Stimulated activated CD8-positive, alpha-beta memory T cell treated with anti-CD3 and anti-CD28 coated beads, Interleukin-7, amount 100 ng/mL, for 24 hours (primary cell): ENCODE measurements around the gene CRACR2A.

Experiments
- DNase-seq: peaks from one replicate; pipeline ENCODE4 v3.0.0-alpha.2; 2020; ENCODE audit warnings: low read depth

CRACR2A gene

DNA sequence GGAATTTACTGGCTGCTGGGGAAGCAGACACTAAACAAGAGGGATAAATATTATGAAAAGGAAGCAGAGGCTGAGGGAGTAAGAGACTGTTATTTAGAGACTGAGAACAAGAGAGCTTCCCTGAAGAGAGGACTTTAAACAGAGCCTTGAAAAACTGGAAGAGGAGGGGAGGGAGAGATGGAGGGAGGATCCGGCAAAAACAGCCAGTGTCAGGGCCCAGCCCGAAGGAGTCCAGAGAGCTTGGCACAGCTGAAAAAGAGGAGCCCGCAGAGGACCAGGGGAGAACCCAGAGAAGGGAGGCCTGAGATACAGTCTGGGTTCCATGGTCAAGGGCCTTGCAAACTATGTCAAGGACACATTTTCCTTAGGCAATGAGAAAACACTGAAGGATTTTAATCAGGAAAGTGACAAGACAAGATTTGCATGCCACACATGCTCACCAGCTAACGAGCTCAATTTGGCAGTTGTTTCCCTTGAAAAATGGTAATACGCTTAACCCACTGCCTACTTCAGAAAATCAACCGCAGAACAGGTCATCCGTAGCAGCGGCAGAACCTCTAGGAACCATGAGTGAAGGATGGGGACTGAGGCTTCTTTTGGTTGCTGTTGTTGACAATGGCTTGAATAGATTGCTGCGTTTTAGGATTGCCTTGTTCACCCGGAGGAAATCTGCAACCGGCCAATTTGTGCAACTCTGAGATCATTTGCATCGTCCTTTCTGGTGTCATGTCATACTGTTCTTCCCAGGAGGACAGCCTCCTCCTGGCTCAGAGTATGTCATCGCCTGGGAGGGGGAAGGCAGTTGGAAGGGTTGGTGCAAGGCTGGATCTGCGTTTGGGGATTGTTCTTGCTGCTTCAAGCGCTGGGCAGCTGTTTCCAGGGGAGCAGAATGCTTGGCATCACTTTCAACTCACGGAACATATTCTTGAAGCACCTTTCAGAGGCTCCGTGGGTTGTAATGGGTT is 153.7 kb downstream of the CRACR2A start:
- DNase-seq, result no peak

DNA sequence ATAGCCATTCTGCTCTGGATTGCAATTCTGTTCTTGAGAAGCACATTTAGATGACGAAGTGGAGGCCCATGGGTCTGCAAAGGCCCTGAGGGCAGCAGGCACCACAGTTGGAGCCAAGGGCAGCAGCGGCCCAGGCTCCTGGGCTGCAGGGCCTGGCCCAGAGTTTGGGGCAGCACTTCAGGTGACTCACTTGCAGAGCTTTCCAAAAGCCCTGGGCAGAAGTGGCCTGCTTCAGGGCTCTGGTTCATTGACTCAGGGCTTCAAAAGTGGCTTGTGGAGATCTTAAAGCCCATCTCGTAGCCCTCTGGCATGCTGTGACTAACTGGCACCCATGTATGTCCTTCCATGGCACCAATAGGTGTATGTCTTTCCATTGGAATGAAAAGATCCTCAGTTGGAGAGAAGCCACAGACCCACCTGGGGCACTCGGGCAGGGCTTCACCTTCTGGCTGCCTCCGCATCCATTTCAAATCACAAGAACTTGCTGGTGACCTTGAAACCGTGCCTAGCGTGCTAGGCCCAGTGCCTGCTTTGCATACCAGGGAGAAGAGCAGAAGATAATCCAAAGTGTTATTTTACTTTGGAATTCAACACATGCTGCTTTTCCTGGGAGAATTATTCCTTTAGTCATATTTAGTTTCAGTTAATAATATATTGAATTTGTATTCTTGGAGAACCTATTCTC is 155.2 kb downstream of the CRACR2A start:
- no peak for DNase-seq

DNA sequence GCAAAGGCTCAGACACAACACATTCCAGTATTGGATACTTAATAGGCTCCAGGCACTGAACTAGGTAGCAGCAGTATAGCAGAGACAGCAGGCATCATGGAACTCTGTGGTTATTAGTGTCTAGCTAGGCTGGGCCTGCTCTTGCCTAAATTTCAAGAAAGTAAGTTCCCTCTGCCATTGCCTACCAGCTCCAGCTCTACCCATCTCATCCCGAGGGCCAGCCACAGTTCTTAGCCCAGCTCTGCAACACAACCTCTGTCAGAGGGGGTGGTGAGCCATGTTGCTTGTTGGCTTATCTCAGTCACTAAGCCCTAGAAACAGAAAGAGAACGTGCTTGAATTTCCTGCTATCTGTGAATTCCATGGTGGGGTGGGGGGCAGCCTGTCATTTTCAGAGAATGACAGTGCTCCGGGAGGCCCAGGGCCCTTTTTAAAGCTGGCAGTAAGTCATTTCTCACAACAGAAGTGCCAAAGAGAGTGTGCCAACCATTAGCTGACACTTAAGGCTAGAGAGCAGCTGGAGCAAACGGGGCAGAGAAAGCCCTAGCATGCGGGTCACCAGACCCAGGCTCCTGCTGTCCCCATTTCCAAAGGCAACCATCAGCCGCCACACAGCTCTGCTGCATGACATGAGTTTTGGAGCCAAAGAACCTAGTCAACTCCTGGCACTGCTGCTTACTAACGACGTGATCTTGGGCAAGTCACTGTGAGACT is 156.1 kb downstream of the CRACR2A start:
- no peak for DNase-seq

DNA sequence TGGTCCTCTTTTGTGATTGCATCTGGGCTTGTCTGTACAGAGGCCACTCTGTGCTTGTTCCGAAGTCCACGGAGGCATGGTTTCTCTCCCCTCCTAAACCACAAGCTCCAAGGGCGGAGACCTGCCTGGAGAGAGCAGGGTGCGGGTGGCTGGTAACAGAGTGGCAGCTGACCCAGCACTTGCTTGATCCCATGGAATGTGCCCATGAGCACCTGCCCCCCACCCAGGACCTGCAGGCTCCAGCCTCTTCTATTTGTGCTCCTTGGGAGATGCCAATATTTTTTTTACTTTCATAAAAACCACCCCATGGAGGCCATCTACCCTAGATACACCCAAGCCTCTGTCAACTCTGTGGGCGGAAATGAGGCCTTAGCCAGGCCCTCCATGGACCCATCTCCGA is 157.2 kb downstream of the CRACR2A start:
- DNase-seq, result no peak

DNA sequence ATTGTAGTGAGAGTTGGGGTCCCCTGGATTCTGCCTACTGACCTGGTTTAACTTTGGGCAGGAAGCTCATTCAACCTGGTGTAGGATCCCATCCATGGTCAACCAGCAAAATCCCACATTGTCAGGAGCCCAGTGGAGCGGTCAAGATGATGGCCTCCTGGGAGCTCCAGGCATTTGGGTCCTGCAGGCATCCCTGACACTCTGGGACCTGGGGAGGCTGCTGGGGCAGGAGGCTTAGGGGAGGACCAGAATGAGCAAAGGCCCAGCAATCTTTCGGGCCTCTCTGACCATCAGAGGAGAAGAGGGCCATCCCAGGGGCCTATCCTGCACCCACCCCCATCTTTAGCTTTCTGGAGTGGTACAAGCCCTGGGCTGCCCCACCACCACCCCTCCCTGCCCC is 157.9 kb downstream of the CRACR2A start:
- DNase-seq, result no peak

DNA sequence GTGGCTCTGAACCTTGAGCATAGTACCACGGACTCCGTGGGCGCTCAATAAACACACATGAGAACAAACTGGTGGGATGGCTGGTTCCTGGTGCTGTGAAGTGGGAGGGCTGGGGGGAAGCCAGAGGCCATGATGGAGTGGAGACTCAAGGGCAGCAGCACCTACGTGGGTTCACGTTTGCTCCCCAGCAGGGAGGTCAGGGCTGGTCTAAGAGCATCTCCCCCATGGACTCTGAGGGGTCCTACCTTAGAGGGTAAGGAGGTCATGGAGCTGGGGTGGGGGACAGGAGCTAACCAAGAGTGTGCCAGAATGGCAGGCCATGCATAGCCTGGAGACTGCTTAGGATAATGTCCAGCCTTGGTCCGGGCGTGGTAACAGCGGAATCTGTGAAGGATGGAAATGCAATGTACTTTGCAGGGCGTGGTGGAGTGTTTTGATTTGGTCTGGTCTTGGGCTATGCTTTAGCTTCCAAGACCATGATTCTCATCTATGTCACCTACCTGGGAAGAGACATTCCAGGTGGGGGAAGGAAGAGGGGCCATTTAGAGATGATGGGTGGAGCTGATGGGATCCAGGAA is 158.9 kb downstream of the CRACR2A start:
- no peak for DNase-seq

DNA sequence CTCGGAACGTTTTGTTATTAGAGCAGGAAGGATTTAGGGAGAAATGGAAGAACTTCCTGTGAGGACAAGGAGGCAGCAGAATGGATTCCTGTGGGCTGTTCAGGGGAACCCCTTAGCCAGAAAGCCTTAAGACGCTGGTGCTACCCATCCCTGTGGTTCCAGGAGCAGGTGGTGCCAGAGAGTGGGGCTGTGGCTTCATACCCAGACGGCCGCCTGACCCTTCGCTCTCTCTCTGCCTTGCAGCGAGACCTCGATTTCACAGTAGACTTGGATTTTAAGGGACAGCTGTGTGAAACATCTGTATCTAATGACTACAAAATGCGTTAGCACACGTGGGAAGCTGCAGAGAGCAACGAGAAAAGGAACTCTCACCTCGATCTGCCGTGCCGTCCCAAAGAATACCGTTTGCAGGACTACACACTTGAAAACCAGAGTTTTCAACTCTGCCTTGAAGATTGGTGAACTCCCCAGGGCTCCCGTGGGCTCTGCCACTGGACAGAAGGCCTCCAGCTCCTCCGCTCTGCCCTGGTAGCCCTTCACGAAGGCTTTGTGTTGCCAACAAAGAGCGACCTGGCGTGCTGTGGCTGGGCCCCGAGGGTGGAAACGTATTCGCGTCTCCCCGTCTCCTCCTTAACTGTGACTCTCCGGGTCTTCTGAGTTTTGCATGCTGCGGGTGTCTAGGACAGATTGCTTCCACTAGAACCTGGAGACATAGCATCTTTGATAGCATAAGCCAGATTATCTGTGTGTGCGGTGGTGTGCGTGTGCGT is 159.9 kb downstream of the CRACR2A start:
- DNase-seq, result no peak

DNA sequence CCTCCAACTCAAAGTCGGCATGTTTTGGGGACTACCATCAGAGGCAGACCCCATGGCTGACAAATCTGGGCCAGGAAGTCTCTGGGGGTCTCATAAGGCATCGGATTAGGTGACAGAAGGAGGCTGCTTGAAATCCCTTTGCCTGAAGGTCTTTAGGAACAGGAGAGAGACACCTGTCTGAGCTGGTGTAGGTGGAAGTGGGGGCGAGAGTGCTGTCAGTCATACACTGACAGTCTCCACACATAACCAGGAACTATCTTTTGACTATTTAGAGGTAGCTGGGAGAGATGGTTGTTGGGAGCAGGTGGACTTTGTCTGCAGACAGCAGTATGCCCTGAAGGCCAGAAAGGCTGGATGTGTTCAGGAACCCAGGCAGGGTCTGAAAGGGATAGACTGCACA is 163.2 kb downstream of the CRACR2A start:
- DNase-seq, result no peak

DNA sequence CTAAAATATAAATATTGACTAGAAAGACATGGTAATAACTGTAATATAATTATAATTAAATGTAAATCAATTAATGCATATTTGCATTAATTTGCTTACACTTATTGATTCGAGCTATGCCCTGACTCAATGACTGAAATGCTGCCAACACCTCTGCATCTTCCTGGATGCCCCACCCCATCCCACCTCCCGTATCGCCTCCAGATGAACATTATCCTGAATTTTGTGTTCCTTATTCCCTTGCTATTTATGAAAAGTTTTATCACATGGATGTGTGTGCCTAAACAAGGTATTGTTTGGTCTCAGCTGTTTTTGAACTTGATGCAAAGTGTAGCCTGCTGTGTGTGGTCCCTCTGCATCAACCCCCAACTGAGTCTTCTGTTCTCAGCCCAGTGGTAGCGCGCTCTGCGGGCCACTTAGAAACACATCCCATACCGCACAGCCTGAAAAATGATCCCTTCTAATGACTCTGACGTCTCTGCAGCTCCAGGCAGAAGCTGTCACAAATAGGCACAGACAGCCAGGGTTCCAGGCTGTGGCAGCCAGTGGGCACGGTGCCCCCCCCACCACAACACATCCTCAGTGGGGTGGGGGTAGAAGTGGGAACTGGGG is 165.4 kb downstream of the CRACR2A start:
- no peak for DNase-seq

DNA sequence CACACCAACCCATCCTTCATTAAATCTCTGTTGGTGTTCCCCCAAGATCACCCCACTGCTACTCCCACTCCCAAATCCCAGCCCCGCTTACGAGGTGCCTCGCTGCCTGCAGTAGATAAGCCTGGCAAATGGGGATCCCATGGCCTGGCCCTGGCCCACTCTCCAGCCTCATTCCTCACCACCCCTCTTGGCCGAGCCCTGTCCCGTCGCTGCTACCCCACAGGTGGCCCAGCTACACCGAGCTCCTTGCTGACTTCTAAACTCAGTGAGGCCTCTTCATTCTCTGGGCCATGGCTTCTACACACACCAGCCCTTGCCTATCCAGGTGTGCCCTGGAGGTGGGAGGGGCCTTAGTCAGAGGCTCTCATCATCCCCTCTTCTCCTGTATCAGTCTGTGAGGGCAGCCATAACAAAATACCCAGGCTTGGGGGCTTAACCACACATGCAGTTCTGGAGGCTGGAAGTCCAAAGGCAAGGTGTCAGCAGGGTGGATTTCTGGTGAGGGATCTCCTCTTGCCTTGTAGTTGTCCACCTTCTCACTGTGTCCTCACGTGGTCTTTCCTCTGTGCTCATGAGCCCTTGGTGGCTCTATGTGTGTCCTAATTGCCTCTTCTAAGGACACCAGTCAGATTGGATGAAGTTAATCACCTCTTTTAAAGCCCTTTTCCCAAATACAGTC is 169.1 kb downstream of the CRACR2A start:
- no peak for DNase-seq

DNA sequence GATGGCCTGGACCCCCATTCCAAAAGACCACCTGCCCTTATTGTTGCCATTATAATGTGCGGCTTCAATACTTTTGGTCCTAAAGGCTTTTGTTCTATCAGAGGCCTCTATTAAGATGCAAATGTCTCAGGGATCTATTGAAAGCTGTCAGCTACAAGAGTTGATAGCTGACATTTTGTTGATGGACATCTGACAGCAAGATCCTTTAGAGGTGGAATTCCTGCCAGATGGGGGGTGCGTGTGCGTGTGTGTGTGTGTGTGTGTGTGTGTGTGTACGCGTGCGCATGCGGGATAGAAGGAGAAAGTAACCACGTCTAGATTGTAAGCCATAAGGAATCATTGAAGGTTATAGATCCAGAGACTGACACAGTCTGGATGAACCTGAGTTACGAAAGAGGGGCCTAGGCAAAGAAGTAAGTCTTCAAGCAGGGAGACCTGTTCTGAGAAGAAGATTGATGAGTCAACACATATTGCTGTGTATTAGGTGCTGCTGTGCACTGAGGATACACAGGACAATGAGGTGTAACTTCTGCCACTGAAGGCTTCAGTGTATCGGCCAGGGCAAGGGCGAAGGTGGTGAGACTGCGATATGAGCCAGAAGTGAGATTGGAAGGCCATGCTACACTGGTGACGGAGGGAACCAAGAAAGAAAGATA is 172.7 kb downstream of the CRACR2A start:
- DNase-seq, result no peak

DNA sequence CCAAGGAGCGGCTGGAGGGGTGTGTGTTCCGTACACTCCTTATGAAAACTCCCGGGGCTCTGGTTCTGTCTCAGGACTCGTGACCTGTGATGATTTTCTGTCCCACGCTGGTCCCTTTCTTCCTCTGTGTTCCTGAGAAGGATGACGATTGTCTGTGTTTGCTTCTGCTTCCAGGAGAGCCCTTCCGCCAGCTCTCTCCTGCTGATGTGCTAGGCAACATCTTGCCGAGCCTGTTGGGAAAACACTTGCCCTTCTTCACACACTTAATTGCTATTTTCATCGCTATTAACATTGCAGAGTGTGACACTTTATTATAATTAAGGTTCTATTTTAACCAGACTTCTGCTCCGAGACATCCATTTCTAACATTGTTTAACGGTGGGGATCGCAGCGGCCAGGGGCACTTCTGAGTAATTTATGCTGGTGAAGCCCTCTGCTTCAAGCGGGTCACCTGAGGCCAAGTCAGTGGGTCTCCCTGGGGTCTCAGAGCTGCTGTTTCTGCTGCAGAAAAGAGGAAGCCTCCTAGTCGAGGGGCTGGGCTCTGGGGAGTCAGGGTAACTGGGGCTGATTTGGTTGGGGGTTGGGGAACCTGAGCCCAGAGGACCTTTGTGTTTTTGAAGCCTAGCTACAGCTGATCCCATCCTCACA is 173.3 kb downstream of the CRACR2A start:
- no peak for DNase-seq

DNA sequence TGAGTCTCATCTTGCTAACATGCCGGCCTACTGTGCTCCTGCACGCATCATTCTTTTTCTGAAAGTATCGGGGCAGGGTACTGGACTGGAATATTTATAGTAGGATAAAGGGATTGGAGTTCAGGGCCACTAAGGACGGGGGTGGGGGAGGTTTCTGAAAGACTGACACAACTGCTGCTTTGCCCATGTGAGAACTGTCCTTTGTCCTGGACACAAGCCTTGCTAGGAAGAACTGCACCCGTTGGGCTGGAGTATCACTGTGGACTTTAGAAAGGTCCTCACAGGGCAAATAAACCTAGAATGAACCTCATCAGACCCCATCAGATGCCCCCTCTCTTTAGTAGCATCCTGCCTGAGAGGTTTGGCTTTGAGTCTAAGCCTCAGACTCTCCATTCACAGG is 174.4 kb downstream of the CRACR2A start:
- DNase-seq, result no peak

DNA sequence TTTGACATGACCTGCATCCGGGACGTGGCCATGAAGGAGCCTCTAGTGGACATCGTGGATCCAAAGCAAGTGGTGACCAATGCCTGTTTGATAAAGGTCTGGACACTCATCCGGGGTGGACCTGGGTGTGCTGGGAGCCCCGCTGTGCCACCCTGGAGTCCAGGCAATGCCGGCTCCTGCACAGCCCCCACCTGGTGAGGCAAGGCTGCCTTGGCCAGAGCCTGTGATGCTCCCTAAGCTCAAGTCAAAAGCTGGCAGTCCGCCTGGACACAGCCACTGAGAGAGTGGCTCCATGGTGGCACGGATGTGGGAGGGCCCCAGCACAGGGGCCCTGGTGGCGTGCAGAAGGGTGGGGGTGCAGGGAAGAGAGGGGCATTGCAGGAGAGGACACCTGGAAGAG is 176.0 kb downstream of the CRACR2A start:
- DNase-seq, result no peak

DNA sequence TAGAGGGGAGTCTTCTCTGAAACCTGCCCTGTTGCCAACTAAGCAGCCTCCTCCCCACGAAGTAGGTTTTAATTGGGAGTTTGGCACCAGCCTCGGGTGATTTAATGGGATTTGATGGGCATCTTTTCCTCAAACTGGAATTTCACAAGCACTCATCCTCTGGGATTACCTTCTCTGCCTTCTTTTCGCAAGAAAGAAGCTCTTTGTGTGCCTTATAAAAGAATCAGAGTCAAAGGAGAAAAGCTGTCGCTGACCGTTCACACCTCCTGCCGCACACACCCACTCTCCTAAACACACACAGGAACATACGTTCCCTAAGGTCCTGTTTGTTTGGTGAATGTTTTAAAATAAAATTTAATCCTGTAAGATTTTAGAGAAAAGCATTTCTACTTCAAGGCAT is 177.9 kb downstream of the CRACR2A start:
- no peak for DNase-seq

DNA sequence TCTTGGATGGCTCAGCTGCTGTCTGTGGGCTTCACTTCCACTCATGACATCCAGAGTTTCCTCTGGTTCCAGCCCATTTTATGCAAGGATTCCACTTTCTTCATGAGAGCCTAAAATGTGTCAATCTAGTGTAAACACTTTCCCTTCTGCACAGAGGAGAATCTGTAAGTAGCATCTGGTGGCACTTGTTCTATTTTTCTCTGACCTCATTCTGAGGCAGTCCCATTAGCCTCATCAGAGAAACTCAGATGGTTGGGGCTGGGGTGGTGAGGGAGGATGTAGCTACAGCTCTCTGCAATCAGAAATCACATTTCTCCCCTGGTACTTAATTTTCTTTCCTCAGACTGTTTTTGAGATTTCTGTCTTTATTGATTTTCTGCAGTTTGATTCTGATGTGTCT is 180.3 kb downstream of the CRACR2A start:
- no peak for DNase-seq

DNA sequence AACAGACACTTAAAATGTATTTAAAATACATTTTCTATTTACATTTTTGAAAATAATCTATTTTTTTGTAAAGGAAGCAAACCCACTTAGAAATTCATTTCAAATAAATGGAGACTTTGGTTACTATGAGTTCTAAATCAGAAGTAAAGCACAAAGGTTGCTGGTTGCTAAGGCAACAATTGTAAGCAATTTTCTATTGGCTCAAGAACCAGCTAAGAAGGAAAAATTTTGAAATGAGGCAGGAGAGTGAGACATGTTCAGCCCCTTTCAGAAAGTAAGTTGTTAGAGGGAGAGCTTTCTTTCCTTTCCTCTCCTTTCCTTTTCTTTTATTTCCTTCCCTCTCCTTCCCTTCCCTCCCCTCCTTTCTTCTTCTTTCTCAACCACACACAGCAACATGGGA is 181.2 kb downstream of the CRACR2A start:
- DNase-seq, result no peak

DNA sequence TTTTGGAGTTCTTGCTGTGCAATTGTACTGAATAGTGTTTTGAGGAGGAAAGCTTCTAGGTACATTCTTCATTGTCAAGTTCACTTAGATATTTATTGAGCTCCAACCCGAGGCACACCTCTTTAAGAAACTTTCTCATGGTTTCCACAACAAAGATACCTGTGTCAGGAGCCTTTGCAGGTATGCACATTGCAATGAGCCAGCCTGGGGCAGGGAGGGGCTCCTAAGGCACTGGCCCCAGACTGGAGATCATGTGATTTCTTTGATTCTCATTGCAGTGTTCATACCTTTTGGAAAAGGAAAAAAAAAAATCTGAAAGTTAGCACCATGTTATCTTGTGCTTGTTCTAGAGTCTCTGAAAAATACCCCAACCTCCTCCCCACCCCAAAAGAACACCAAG is 181.6 kb downstream of the CRACR2A start:
- DNase-seq, result no peak

DNA sequence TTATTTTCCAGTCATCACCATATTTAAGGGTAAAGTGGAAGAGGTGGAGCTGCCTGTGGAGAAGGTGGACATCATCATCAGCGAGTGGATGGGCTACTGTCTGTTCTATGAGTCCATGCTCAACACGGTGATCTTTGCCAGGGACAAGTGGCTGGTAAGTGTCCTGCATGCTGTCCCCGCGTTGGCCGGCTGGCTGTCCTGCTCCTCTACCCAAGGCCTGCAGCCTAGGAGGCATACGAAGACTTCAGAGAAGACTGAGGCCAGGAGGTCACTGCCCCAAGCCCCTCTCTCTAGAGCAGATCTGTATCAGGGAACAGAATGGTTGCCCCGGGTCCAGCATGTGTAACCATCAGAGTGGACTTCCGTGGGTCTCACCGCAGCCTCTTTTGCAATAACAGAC is 184.2 kb downstream of the CRACR2A start:
- no peak for DNase-seq

DNA sequence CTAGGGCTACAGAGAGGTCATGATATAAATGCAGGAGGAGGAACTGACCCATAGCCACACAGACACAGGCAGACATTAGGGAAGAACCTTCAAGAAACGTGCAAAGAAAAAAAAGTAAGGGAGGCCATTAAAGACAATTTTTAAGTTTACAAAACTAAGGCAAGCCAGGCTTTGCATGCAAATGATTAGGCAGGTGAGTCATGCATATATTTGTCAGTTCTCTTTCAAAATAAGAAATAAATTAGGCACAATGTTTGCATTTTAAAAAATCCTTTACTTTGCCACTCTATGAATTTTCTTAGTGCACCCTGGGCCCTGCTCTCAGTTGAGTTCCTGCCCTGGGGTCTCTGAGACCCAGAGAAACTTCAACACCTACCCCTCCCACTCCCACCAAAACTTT is 186.9 kb downstream of the CRACR2A start:
- no peak for DNase-seq
